ENCODE results near the gene MTHFSD.

MTHFSD gene

DNA sequence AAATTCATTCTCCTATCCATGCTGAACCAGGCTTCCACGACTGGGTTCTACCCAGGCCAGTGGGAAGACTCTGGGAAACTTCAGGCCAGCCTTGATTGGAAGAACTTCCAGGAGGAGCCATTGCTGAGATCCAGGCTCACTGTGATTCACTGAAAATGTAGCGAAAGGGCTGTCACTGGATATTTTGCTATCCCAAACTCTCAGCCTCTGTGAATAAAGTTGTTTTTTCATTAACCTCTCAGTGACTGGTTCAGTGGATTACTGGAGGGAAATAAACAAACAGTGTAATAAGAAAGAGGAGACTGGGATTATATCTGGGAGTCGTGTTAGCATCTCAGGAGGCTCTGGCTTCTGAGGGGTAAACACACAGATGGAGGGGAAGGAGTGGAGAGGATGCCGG, 26.4 kb upstream of the MTHFSD start:
- no peak overlapping the region for H3K27ac ChIP-seq (ENCODE audit: low read depth, low read length)
- H3K9ac ChIP-seq (ENCODE audit: low read length in 5 of 5), result no peak overlapping the region
- H3K4me3 ChIP-seq (ENCODE audit: low read depth in 1 of 5, low read length in 5 of 5), result no peak overlapping the region
- peaks cover 35 to 57% (median 41%) of the 10 kb centered on the region in 5 donors for H3K27me3 ChIP-seq (ENCODE audit: control insufficient read depth in 5 of 5, insufficient read depth in 4 of 5, low read length in 5 of 5)
- peaks cover 0 to 6% (median 0%) of the 10 kb centered on the region in 5 donors for H3K4me1 ChIP-seq (ENCODE audit: control insufficient read depth in 5 of 5, insufficient read depth in 5 of 5, low read length in 5 of 5)
- H3K9me3 ChIP-seq (ENCODE audit: control insufficient read depth in 5 of 5, low read length in 5 of 5), result no peaks in the 10 kb centered on the region
- no peaks in the 10 kb centered on the region for H3K36me3 ChIP-seq (ENCODE audit: control insufficient read depth in 5 of 5, insufficient read depth in 5 of 5, low read length in 5 of 5)

- H3K9me3 ChIP-seq (ENCODE audit: control insufficient read depth in 5 of 5, low read length in 5 of 5), result no peaks in the 10 kb centered on the region
- H3K27ac ChIP-seq (ENCODE audit: low read depth, low read length), result no peak overlapping the region
- peaks cover 38 to 61% (median 45%) of the 10 kb centered on the region in 5 donors for H3K27me3 ChIP-seq (ENCODE audit: control insufficient read depth in 5 of 5, insufficient read depth in 4 of 5, low read length in 5 of 5)
- H3K9ac ChIP-seq (ENCODE audit: low read length in 5 of 5), result no peak overlapping the region
- no peaks in the 10 kb centered on the region for H3K36me3 ChIP-seq (ENCODE audit: control insufficient read depth in 5 of 5, insufficient read depth in 5 of 5, low read length in 5 of 5)
- H3K4me3 ChIP-seq (ENCODE audit: low read depth in 1 of 5, low read length in 5 of 5), result no peak overlapping the region
- peaks cover 0 to 12% (median 7%) of the 10 kb centered on the region in 5 donors for H3K4me1 ChIP-seq (ENCODE audit: control insufficient read depth in 5 of 5, insufficient read depth in 5 of 5, low read length in 5 of 5)
Observed at GRCh38 chr16:86580791-86581170, 25.7 kb upstream of the MTHFSD start.

DNA sequence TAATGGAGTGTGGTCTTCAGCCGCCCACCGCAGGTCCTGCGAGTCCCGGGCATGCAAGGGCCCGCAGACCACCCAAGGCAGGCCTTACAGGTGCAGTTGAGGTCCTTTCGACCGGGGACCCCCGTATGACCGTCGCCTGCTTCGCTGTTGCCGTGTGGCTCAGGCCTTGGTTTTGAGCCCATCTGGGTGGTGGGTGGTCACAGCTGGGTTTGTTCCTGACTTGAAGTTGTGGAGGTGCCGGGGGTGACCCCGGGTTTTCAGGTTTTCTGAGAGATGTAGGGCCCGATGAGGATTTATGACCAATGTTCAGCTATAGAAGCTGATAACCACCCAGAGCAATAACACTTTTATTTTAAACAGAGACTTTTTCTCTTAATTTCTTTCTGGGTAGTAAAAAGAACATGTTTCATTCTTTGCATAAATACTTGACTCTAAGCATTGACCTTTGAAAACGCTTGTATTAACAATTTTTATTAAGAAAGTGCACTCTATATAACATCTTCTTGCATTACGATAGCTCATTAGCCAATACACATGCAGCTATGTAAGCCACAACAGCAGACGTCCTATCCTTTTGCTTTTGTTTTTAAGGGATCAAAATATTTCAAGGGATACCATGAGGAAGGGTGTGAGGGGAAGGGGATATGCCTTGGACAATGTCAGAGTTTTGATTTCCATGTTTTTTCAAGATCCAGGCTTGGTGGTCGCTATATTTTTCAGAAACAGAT, 25.2 kb upstream of the MTHFSD start:
- Histone ChIP-seq H3K27ac (ENCODE audit: low read depth, low read length) (no peak overlapping the region), H3K27me3 (ENCODE audit: control insufficient read depth in 5 of 5, insufficient read depth in 4 of 5, low read length in 5 of 5) (peaks cover 39 to 66% (median 48%) of the 10 kb centered on the region in 5 donors), H3K36me3 (ENCODE audit: control insufficient read depth in 5 of 5, insufficient read depth in 5 of 5, low read length in 5 of 5) (no peaks in the 10 kb centered on the region), H3K4me3 (ENCODE audit: low read depth in 1 of 5, low read length in 5 of 5) (no peak overlapping the region), H3K9ac (ENCODE audit: low read length in 5 of 5) (no peak overlapping the region), H3K4me1 (ENCODE audit: control insufficient read depth in 5 of 5, insufficient read depth in 5 of 5, low read length in 5 of 5) (peaks cover 0 to 17% (median 8%) of the 10 kb centered on the region in 5 donors), H3K9me3 (ENCODE audit: control insufficient read depth in 5 of 5, low read length in 5 of 5) (no peaks in the 10 kb centered on the region)

DNA sequence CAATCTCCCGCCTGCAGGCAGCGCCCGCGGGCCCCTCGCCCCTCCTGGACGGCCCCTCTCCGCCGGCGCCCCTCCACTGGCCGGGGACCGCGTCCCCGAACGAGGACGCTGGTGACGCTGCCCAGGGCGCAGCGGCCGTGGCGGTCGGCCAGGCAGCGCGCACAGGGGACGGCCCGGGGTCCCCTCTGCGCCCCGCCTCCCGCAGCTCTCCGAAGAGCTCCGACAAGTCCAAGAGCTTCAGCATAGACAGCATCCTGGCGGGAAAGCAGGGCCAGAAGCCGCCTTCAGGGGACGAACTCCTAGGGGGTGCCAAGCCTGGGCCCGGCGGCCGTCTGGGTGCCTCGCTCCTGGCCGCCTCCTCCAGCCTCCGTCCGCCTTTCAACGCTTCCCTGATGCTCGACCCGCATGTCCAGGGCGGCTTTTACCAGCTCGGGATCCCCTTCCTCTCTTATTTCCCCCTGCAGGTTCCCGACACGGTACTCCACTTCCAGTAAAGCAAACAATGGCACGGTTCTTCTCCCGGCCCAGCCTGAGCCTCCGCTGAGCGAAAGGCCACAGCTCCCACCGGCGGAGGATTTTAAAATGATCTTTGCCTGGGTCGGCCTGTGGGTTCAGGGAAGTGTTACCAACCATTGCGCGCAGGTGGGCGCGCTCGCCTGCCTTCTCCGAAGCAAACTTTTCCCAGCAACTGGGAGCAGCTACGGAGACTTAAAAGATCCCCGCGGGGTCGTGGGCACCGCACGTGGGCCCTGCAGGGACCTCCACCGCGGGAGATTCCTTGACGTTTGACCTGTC, 24.4 kb upstream of the MTHFSD start:
- Histone ChIP-seq H3K4me1 (ENCODE audit: control insufficient read depth in 5 of 5, insufficient read depth in 5 of 5, low read length in 5 of 5) (peaks cover 0 to 17% (median 8%) of the 10 kb centered on the region in 5 donors), H3K36me3 (ENCODE audit: control insufficient read depth in 5 of 5, insufficient read depth in 5 of 5, low read length in 5 of 5) (no peaks in the 10 kb centered on the region), H3K9me3 (ENCODE audit: control insufficient read depth in 5 of 5, low read length in 5 of 5) (no peaks in the 10 kb centered on the region), H3K27ac (ENCODE audit: low read depth, low read length) (no peak overlapping the region), H3K4me3 (ENCODE audit: low read depth in 1 of 5, low read length in 5 of 5) (no peak overlapping the region), H3K9ac (ENCODE audit: low read length in 5 of 5) (no peak overlapping the region), H3K27me3 (ENCODE audit: control insufficient read depth in 5 of 5, insufficient read depth in 4 of 5, low read length in 5 of 5) (peaks cover 47 to 67% (median 49%) of the 10 kb centered on the region in 5 donors)

- H3K36me3 ChIP-seq (ENCODE audit: control insufficient read depth in 5 of 5, insufficient read depth in 5 of 5, low read length in 5 of 5), result no peaks in the 10 kb centered on the region
- peaks cover 0 to 17% (median 8%) of the 10 kb centered on the region in 5 donors for H3K4me1 ChIP-seq (ENCODE audit: control insufficient read depth in 5 of 5, insufficient read depth in 5 of 5, low read length in 5 of 5)
- no peaks in the 10 kb centered on the region for H3K9me3 ChIP-seq (ENCODE audit: control insufficient read depth in 5 of 5, low read length in 5 of 5)
- H3K9ac ChIP-seq (ENCODE audit: low read length in 5 of 5), result no peak overlapping the region
- H3K27ac ChIP-seq (ENCODE audit: low read depth, low read length), result no peak overlapping the region
- peaks cover 52 to 69% (median 53%) of the 10 kb centered on the region in 5 donors for H3K27me3 ChIP-seq (ENCODE audit: control insufficient read depth in 5 of 5, insufficient read depth in 4 of 5, low read length in 5 of 5)
- no peak overlapping the region for H3K4me3 ChIP-seq (ENCODE audit: low read depth in 1 of 5, low read length in 5 of 5)
Observed at GRCh38 chr16:86578611-86579267, 23.7 kb upstream of the MTHFSD start.

GRCh38 chr16:86578061-86578599, 23.1 kb upstream of the MTHFSD start, which contains the start of gene FOXL1:
FOXL1 (plus strand) TSS chr16:86578549; CDS start chr16:86578724, 175 bp downstream.
- Histone ChIP-seq H3K27ac (ENCODE audit: low read depth, low read length) (no peak within 1 kb of the TSS), H3K36me3 (ENCODE audit: control insufficient read depth in 5 of 5, insufficient read depth in 5 of 5, low read length in 5 of 5) (no peaks in the 10 kb centered on the region), H3K9ac (ENCODE audit: low read length in 5 of 5) (no peak within 1 kb of the TSS), H3K4me1 (ENCODE audit: control insufficient read depth in 5 of 5, insufficient read depth in 5 of 5, low read length in 5 of 5) (peaks cover 0 to 17% (median 8%) of the 10 kb centered on the region in 5 donors), H3K27me3 (ENCODE audit: control insufficient read depth in 5 of 5, insufficient read depth in 4 of 5, low read length in 5 of 5) (peaks cover 53 to 74% (median 59%) of the 10 kb centered on the region in 5 donors), H3K9me3 (ENCODE audit: control insufficient read depth in 5 of 5, low read length in 5 of 5) (no peaks in the 10 kb centered on the region), H3K4me3 (ENCODE audit: low read depth in 1 of 5, low read length in 5 of 5) (no peak within 1 kb of the TSS)

DNA sequence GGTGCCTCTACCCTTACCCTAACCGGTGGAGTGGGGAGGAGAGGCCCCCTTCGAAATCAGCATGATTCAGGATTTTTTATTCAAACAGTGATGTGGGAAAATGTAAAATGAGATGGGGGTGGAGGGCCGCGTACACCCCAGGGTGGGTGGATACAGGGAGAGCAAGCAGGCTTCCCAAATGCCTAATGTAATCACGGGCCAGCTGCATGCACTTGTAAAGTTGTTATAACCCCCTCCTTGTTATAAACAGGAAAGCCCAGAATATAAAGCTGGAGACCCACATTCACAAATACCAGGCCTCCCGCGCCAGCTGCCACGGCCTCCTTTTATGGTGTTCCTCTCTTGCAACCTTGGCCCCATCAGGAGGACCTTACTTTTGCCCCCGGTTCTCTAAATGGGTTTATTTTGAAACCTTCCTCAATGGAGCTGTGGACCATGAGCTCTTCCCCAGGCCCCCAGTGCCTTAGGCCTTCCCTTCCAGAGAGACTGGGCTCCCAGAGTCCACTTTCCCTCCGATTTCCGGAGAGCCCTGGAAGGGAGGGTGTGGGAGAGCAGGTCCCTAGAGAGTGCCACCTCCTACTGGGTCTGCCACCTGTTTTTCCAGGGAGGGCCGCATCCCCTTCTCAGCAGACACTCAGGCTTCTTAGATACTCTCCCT, 22.4 kb upstream of the MTHFSD start:
- no peaks in the 10 kb centered on the region for H3K9me3 ChIP-seq (ENCODE audit: control insufficient read depth in 5 of 5, low read length in 5 of 5)
- H3K9ac ChIP-seq (ENCODE audit: low read length in 5 of 5), result no peak overlapping the region
- H3K4me3 ChIP-seq (ENCODE audit: low read depth in 1 of 5, low read length in 5 of 5), result no peak overlapping the region
- H3K36me3 ChIP-seq (ENCODE audit: control insufficient read depth in 5 of 5, insufficient read depth in 5 of 5, low read length in 5 of 5), result no peaks in the 10 kb centered on the region
- H3K27ac ChIP-seq (ENCODE audit: low read depth, low read length), result no peak overlapping the region
- peaks cover 53 to 81% (median 65%) of the 10 kb centered on the region in 5 donors for H3K27me3 ChIP-seq (ENCODE audit: control insufficient read depth in 5 of 5, insufficient read depth in 4 of 5, low read length in 5 of 5)
- peaks cover 0 to 17% (median 8%) of the 10 kb centered on the region in 5 donors for H3K4me1 ChIP-seq (ENCODE audit: control insufficient read depth in 5 of 5, insufficient read depth in 5 of 5, low read length in 5 of 5)

- no peak overlapping the region for H3K9ac ChIP-seq (ENCODE audit: low read length in 5 of 5)
Observed at GRCh38 chr16:86576591-86577313, 21.7 kb upstream of the MTHFSD start.

More at GRCh38 chr16:86576591-86577313, 21.7 kb upstream of the MTHFSD start:
- Histone ChIP-seq H3K9me3 (ENCODE audit: control insufficient read depth in 5 of 5, low read length in 5 of 5) (no peaks in the 10 kb centered on the region), H3K27ac (ENCODE audit: low read depth, low read length) (no peak overlapping the region), H3K36me3 (ENCODE audit: control insufficient read depth in 5 of 5, insufficient read depth in 5 of 5, low read length in 5 of 5) (no peaks in the 10 kb centered on the region), H3K27me3 (ENCODE audit: control insufficient read depth in 5 of 5, insufficient read depth in 4 of 5, low read length in 5 of 5) (peaks cover 58 to 88% (median 72%) of the 10 kb centered on the region in 5 donors), H3K4me3 (ENCODE audit: low read depth in 1 of 5, low read length in 5 of 5) (no peak overlapping the region), H3K4me1 (ENCODE audit: control insufficient read depth in 5 of 5, insufficient read depth in 5 of 5, low read length in 5 of 5) (peaks cover 0 to 17% (median 8%) of the 10 kb centered on the region in 5 donors)

Measured in subcutaneous abdominal adipose tissue (tissue), 5 donors.